Activated effector memory CD4-positive, alpha-beta T cell treated with anti-CD3 and anti-CD28 coated beads, Interleukin-2, amount 50 U/mL, for 16 hours (primary cell): Measurements from ENCODE around the gene PLPP7.

ENCODE experiments used
- DNase-seq: peaks from one replicate; pipeline ENCODE4 v3.0.0-alpha.2; 2020

The PLPP7 gene

GRCh38 chr9:131282688-131283422 is 6.7 kb upstream of the PLPP7 start:
- no peak for DNase-seq

DNA sequence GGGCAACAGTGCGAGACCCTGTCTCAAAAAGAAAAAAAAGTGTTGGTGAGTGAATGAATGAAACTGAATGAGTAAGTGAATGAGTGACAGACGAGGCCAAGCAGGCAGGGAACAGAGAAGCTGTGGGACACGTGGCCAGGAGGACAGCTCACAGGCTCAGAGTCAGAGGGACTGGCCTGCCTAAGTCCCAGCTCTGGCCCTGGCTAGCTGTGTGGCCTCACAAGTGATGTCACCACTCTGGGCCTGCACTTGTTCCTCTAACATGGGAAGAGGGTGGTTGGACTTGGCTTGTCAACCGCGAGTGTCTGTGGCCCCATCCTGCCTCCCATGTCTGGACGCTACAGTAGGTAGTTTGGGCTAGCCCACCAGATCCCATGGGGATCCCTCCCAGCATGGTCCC is 4.7 kb upstream of the PLPP7 start:
- no peak for DNase-seq

GRCh38 chr9:131287359-131287758 is 2.2 kb upstream of the PLPP7 start:
- DNase-seq, result no peak

DNA sequence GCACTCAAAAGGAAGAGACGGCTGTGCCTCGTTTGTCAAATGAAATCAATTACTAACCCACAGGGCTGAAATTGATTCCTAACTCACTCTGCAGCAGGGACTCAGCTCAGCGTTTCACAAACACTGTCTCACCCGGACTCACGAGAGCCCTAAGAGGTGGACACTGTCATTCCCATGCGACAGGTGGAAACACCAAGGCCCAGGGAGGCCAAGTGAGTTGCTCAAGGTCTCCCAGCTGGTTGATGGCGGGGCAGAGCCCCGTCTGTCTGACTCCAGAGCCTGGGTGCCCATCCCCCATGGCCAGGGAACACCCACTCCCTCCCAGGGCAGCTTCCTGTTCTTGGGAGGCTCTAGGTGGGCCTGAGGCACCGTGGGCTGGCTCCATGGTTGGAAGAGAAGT is 1.3 kb upstream of the PLPP7 start:
- DNase-seq, result no peak

DNA sequence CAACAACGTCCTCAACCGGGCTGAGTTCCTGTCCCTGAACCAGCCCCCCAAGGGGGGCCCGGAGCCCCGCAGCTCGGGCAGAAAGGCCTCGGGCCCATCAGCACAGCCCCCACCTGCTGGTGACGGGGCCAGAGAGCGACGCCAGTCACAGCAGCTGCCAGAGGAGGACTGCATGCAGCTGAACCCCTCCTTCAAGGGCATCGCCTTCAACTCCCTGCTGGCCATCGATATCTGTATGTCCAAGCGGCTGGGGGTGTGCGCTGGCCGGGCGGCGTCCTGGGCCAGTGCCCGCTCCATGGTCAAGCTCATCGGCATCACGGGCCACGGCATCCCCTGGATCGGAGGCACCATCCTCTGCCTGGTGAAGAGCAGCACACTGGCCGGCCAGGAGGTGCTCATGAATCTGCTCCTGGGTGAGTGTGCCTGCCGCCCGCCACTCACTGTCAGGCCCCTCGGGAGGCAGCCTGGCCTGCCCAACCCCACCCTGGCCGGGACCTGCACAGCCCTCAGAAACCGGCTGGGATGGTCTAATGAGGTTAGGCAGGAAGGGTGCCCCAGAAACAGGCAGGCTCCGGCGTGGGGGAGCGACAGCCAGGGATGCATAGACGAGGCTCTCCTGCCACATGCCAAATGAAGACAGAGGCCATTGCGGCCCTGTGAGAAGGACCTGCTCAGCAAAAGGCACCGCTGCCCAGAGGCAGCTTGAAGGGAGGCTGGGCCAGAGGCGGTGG is 678 bp downstream of the PLPP7 start:
- DNase-seq, result no peak

DNA sequence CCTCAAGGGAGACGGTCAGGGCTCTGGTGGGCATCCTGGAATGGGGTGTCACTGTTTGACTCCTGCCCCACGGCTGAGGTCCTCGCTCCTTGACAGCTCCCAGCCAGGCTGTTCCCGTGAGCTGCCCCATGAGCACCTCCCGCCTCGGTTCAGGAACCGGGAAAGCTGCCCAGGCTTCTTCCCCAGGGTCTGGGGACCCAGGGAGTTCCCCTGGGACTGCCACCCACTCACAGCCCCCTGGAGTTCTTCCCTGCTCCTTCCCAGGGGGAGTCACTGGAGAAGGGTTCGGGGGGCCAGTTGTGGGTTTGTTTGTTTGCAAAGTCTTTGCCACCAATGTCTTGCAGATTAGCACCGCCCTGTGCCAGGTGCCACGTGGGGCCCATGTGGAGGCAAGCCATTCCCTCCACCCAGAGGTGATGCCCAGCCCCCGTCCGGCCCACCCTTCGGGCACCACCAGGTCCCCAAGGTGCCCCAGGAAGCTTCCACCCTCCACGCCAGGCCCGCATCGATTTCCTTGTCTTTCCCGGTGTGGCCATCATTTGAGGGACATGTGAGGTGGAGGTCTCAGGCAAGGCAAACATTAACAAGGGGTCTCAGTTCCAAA is 1.3 kb downstream of the PLPP7 start:
- DNase-seq, result no peak

GRCh38 chr9:131291795-131292315 is 2.3 kb downstream of the PLPP7 start:
- DNase-seq, result no peak

DNA sequence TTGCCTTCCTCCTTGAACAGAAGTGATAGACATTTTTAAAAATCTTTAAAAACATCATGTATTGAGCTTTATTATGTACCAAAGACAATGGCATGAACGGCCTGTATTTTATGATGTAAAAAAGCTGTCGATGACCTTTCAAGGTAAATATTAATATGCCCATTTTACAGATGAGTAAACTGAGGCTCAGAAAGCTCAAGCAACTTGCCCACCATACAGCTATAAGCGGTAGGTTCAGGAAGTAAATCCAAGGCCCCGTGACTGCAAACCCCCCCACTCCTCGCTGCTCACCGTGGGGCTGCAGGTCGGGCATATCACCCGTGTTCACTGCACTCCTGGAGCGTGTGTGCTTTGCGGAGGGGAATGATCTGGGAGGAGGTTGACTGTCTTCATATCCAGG is 3.4 kb downstream of the PLPP7 start:
- no peak for DNase-seq

DNA sequence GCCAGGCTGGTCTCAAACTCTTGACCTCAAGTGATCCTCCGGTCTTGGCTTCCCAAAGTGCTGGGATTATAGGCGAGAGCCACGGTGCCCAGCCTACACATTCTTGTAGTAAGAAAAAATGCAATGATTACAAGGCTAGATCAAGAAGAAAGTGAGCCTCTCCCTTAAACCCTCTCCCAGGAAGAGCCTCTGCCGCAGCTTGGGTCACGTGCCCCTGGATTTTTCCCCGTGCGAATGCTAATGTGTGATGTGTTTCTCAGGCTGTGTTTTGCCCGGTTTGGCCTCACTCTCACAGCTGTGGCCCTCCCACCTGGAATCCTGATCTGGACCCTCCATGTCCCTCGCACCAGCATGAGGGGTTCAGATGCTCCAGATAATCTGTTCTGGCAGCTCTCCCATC is 6.9 kb downstream of the PLPP7 start:
- no peak for DNase-seq

DNA sequence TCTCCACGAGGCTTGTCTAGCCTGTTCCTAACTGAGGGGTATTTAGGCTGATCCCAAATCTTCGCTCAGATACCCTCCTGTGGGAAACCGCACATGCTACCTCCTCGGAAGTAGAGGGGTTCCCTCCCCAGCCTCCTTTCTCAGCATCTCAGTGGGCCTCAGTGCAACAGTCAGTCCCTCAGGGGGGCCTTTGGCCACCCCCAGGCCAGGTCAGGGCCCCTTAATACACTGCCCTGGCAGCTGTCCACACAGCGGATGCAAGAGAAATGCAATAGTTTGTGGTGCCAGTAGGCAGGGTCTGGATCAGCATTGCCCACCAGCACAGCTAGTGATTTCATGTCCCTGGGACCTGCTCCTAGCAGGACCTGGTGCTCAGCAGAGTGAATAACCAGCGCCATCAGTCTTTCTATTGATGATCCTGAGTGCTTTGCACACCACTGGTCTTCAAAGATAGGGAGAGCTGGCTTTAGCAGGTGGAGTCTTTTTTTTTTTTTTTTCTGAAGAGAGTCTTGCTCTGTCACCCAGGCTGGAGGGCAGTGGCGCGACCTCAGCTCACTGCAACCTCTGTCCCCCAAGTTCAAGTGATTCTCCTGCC is 7.5 kb downstream of the PLPP7 start:
- no peak for DNase-seq

GRCh38 chr9:131297903-131298302 is 8.4 kb downstream of the PLPP7 start:
- DNase-seq, result no peak

GRCh38 chr9:131298341-131298740 is 8.8 kb downstream of the PLPP7 start:
- no peak for DNase-seq

- no peak for DNase-seq
These were observed 9.3 kb downstream of the PLPP7 start for GRCh38 chr9:131298816-131299215.

- DNase-seq, result no peak
These were observed 9.9 kb downstream of the PLPP7 start for GRCh38 chr9:131299346-131299960.

GRCh38 chr9:131299961-131300347 is 10.4 kb downstream of the PLPP7 start:
- no peak for DNase-seq

DNA sequence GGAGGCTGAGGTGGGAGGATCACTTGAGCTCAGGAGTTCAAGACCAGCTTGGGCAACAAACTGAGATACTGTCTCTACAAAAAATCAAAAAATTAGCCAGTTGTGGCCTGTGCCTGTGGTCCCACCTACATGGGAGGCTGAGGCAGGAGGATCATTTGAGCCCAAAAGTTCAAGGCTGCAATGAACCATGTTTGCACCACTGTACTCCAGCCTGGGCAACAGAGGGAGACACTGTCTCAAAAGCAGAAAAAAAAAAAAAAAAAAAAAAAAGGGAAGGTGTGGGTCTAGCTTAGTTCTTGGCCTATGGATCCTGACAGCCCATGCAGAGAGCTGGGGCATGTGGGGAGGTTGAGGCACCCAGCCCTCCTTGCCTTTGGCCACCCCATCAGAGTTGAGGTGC is 10.9 kb downstream of the PLPP7 start:
- no peak for DNase-seq

GRCh38 chr9:131302244-131303075 is 12.9 kb downstream of the PLPP7 start:
- DNase-seq, result no peak

DNA sequence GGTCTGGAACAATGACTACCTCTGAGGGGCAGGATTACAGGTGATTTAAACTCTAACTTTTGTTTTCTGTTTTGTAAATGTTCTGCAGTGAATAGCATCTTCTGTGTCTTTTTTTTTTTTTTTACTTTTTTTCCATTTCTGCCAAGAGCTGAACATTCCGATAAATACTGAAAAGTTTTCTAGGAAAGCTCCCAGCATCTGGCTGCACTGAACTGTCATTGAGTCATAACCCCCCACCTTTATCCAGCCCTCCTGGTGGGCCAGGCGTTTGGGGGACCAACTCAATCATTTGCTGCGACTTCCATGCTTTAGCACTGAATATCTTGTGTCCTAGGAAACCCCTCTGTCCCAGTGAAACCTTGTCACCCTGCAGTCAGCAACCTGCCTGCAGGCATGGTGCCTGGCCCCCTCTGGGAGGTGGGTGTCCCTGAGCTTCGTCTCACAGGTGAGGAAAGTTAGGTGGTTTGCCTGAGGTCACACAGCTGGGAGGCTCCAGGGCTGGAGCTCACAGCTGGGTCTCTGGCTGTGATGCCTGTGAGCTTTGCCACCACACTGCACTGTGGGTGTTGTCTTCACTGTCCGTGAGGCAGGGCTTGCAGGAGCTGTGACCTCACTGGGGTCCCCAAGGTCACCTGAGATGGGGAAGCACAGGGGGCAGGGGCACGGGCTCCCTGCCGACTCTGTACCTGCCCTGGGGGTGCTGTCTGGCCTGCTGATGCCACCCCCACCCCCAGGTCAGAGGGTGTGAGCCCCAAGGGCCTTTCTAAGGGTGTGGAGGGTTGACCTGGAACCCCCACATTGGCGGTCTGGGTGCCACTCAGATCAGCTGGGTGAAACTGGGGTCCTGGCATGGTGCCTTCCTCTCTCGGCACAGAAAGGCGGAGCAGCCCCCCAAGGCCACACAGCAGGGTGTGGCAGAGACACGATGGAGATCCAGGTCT is 14.1 kb downstream of the PLPP7 start:
- DNase-seq, result no peak

DNA sequence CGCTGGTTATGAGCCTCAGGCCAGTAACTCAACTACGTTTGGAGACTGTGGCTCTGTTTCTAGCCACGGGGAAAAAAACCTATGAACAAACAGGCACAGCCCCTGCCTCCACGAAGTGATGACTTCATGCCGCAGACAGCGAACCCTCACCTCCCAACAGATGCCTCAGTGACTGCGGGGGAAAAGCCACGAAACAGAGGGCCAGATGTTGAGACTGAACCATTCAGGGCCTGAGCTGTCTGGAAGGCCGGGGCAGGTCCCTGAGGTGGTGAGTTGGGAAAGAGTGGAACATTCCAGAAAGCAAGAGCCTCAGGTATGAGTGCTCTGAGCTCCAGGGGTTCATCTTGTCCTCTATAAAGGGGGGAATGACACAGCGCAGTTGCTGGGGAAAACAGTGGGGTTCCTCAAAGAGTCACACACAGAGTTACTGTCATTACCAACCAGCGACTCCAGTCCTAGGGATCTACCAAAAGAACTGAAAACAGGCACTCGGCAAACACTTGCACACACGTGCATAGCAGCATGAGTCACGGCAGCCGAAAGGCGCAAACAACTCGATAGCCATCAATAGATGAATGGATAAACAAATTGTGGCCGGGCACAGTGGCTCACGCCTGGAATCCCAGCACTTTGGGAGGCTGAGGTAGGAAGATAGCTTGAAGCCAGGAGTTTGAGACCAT is 15.3 kb downstream of the PLPP7 start:
- no peak for DNase-seq

DNA sequence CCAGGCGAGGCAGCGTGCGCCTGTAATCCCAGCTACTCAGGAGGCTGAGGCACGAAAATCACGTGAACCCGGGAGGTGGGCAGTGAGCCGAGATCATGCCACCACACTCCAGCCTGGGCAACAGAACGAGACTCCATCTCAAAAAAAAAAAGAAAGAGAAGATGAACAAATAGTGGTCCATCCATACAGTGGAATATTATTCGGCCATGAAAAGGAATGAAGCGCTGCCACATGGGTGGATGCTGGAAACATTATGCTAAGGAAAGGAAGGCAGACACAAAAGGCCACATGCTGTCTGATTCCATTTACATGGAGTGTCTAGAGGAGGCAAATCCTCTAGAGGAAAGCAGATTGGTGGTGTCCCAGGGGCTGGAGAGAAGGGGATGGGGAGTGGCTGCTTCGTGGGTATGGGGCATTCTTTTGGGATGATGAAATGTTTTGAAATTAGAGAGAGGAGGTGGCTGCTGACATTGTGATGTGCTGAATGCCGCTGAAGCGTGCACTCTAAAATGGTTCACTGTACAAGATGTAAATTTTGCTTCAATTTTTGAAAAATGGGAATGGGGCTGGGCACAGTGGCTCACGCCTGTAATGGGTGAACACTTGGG is 17.0 kb downstream of the PLPP7 start:
- DNase-seq, result no peak
